GM18520 (cell line): ENCODE measurements around the gene MYO7A.

Experiments used
- ATAC-seq: cut with Tn5 transposase; IDR thresholded peaks from one replicate; pipeline ENCODE4 v1.9.1; 2021; ENCODE audit not compliant: unreplicated experiment

MYO7A gene

DNA sequence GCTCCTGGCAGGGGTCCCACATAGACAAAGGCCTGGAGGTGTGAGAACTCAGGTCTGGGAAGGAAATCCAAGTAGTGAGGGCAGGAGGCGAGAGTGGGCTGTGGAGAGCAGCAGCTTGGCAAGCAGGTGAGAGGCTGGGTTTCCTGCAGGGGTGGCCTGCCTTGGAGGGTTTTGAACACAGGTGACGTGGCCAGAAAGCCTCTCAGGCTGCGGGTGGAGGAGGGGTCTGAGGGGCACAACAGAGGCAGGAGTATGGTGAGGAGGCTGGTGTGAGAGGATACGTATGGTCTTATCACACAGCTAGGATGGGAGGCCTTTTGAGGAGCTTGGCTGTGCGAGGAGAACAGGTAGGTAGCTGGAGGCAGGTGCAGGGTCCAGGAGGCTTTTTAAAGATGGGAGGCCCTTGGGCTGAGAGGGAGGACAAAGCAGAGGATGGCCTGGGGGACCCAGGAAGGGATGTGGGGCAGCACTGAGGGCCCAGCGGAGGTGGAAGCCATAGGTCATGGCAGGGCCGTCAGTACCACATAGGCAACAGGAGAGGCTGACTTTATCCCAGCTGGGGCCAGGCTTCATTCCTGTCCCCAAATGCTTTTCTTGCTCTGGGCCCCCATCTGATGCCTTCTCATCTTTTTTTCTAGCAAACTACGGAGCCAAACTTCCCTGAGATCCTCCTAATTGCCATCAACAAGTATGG, 84.4 kb downstream of the MYO7A start:
- no peak for ATAC-seq

DNA sequence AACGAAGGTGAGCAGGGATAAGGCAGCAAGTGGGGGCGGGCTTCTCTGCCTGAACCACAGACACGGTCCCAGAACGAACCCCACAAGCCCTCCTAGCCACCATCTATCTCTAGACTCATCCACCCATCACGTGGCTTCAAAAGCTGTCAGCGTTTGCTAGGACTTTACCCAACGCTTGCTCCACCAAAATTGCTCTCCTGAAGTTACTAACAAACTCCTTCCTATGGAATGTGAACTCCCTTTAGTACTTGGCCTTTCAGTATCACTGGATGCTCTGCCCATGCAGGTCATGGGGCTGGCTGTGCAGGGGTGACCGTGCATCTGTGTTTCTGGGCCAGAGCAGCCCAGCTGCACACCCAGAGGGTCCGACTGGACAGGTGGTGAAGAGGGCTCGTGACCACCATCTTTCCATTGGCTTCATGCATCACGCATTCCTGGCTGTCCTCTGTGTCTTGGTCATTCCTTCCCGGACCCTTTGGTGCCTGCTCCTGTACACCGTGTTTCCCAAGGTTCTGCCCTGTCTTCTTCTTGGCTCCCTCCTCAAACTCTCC, 85.1 kb downstream of the MYO7A start:
- ATAC-seq = no peak

DNA sequence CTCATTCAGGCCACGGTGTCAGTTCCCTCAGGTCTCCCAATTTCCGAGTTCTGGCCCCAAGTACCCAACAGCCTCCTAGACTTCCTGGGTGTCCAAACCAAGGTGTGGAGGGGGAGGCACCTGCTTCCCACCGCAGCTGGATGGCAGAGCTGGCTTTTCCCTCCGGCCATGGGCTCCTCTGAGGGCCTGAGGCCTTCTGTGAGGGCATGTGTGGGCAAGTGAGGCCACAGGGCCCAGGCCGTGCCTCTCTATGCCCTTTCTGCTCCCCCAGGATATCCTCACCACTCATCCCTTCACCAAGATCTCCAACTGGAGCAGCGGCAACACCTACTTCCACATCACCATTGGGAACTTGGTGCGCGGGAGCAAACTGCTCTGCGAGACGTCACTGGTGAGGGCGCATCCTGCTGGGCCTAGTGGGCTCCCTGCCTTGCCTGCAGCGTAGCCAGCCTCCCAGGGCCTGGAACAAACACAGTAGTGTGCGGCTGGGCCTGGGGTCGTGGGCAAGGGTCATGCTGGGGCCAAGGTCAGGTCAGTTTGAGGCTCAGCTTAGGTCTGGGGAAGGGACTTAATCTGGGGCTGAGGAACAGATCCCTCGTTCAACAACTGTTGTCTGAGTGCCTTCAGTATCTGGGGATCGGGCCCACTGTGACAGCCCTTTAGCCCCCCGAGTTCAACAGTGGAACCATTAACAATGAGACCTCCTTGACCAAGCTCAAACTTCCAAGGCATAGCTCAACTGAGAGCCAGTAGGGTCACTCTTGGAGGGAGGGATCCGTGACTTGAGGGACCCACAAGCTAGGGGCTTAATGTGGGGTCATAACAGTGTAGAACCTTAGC, 85.8 kb downstream of the MYO7A start:
- no peak for ATAC-seq

DNA sequence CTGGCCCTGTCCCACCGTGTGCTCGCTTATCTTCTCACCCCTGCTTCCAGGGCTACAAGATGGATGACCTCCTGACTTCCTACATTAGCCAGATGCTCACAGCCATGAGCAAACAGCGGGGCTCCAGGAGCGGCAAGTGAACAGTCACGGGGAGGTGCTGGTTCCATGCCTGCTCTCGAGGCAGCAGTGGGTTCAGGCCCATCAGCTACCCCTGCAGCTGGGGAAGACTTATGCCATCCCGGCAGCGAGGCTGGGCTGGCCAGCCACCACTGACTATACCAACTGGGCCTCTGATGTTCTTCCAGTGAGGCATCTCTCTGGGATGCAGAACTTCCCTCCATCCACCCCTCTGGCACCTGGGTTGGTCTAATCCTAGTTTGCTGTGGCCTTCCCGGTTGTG, 86.5 kb downstream of the MYO7A start:
- no peak for ATAC-seq

DNA sequence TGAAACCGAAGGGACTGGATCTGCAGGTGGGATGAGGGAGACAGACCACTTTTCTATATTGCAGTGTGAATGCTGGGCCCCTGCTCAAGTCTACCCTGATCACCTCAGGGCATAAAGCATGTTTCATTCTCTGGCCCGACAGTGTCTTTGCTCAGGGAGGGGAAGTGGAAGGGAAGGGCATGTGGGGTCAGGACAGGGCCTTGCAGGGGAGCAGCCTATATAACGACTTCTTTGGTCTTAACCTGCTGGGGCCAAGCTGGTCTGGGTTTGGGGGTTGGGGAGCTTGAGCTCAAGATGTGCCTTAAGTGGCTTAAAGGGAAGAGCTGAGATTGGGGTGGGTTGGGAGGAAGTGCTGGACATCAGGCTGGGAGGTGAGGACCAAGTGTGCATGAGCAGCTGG, 87.1 kb downstream of the MYO7A start:
- no peak for ATAC-seq

DNA sequence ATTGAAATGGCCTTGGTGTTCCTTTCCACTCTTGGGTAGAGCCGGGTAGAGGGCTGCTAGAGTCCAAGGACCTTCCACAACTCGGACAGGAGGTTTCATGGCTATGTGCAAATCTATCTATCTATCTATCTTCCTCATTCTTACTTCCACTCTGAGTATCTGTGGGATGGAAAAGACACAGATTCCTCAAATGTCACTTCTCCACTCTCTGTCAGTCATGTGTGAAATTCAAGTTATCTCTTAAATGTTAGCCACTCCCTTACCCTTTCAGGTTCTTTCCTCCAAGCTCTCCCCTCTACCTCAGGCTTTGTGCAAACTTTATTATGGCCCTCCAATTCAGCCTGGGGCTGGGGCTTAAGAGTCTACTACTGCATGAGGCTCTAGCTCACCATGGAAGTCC, 89.1 kb downstream of the MYO7A start:
- ATAC-seq = no peak

DNA sequence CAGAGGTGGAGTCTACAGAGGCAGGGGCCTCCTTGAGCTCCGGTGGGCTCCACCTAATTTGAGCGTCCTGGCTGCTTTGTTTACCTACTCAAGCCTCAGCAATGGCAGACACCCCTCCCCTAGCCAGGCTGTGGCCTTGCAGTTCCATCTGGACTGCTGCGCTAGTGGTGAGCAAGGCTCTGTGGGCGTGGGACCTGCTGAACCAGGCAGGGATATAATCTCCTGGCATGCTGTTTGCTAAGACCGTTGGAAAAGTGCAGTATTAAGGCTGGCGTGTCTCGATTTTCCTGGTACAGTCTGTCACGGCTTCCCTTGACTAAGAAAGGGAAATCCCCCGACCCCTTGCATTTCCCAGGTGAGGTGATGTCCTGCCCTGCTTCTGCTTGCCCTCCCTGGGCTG, 95.8 kb downstream of the MYO7A start:
- ATAC-seq = no peak

DNA sequence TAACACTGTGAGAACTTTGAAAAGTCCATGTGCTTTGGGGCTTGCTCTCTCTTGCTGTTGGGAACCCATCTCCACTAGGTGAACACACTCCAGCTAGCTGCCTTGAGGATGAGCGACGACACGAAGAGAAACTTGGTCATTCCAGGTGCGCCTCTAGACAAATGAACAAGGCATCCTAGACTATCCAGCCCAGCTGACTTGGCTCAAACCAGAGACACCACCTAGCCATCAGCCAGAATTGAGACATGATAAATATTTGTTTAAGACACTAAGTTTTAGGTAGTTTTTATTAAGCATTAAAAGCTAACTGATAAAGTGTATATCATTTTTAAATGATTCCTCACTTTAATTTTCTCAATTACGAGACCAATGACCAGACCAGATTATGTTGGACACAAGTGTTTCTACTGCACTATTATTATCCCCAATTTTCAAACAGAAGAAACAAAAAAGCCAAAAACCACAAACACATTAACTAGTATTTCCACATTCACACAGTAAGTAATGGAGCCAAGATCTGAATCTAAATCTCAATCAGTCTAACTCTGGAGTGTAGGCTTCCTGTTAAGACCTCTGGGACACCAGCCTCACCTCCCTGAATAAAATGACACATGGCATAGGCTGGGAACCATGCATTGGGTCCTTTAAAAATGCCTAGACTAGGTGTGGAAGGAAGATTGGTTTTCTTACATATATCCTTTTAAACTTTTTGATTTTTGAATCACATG, 103.0 kb downstream of the MYO7A start:
- ATAC-seq = no peak

DNA sequence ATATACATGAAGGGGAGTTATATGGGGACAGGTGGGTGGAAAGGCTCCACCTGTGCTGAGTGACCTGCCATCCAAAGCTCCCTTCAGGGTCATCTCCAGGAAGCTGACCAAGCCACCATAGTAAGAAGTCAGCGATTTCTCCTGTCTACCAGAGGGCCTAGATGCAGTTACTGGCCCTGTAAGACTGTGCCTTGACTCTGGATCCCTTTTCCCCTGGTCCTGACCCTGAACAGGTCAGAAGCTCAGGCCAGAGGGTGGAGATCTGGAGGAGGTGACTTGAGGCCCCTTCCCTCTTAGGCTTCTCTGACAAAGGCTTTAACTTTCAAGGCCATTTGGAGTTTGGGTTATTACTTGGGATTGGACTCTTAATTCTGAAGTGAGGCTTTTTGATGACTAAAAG, 103.8 kb downstream of the MYO7A start:
- no peak for ATAC-seq

DNA sequence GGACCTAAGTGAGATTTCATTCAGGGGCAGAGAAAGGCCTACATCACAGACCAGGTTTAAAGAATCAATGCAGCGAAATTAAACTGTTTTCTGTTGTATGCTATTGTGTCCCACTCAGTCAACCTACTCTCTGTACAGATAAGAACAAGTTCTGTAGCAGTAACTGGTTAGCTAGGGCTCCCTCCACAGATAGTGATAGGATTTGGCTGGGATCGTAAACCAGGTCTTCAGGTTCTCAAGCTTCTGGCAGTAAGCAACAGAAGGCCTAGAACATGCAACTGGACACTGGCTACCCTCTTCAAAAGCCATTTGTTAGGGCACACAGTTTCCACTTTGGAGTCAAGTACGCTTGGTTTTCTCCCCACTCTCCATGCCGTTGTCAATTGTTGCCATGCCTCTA, 104.2 kb downstream of the MYO7A start:
- no peak for ATAC-seq

DNA sequence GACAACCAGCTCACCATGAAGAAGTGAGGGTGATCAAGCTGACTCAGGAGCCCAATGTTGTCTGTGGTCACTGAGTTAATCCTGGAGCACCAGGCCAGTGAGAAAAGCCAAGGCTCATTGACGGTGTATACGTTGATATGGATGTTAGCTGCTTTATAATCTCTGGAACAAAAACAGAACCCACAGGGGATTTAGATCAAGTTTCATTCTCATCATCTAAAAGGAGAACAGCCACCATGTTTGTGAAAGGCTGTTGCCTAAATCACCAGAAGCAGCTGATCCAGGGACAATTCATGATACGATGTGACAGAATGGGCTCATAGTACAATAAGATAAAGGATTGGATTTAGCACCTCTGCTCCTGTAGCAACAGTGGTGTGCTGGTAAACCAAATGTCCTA, 105.0 kb downstream of the MYO7A start:
- ATAC-seq = no peak

DNA sequence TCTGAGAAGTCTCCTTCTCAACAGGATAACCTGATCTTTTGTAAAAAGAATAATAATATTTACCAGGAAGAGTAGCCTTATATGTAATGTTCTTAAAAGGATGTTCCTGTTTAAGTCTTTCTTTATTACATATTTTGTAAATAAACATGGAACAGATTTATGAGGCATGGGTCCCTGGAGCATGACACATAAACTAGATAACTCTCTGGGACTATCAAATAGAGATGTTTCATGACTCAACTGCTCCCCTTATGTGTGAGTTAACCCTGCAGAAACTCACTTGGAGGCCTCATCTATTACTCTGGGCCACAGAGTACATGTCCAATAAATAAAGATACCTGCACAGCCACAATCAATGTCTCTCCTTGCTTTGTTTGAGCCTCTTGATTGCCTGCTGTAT, 108.9 kb downstream of the MYO7A start:
- no peak for ATAC-seq

DNA sequence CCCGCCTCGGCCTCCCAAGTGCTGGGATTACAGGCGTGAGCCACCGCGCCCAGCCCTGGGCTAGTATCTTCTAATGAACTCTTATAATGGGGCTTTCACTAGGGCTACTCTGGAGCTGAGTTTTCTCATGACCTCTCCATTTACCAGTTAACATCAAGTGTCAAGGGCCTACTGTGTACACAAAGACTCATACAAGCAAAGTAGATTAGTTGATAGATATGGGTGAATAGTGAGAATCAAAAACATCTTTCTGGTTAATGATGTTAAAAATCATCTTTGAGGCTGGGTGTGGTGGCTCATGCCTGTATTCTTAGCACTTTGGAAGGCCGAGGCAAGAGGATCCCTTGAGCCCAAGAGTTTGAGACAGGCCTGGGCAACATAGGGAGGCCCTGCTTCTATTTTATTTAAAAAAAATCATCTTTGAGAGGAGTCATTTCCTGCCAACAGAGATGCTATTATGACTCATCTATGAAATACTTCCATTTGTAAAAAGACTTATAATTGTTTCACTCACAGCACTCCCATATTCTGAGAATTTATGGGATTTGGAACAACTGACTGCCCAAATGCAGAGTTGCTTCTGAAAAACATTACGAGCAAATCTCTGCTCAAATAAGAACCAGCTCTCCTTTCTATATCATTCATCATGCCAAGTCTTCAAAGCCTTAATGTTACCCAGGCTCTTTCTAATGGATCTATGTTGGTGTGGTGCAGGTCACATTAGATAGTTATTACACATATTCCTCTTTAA, 116.4 kb downstream of the MYO7A start:
- no peak for ATAC-seq

DNA sequence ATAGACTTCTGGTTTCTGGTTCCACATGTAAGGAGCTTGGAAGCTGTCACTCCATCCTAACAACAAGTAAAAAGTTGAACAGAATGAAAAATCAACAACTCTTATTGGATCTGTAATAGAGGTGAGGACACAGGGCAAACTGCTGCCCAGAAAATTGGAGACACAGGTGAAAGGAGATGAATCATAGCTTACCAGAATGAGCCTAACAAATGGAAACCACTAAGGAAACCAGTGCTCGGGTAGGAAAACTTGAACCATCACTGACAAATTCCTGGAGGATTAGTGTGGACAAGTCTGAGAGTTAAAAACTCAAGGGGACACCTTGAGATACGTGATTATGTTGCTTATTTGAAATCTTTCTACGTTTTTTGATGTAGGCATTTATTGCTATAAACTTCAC, 121.4 kb downstream of the MYO7A start:
- no peak for ATAC-seq

DNA sequence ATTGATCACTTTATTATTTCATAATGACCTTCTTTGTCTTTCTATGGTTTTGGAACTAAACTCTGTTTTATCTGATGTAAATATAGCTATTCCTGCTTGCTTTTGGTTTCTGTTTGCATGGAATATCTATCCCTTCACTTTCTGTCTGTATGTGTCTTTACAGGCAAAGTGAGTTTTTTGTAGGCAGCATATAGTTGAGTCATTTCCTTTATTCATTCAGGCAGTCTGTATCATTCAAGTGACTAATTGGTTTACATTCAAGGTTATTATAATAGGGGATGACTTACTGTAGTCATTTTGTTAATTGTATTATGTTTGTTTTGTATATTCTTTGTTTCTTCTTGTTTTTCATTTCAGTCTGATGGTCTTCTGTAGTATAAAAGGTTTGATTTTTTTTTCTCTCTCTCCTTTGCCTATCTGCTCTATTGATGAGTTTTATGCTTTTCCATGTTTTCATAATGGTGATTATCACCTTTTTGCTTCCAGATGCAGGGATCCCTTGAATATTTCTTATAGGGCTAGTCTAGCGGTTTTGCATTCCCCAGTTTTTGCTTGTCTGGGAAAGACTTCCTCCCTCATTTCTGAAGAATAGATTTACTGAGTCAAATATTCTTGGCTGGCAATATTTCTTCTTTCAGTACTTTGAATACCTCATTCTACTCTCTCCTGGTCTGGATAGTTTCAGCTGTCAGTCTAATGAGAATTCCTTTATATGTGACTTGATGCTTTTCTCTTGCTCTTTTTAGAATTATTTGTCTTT, 123.0 kb downstream of the MYO7A start:
- ATAC-seq = no peak

DNA sequence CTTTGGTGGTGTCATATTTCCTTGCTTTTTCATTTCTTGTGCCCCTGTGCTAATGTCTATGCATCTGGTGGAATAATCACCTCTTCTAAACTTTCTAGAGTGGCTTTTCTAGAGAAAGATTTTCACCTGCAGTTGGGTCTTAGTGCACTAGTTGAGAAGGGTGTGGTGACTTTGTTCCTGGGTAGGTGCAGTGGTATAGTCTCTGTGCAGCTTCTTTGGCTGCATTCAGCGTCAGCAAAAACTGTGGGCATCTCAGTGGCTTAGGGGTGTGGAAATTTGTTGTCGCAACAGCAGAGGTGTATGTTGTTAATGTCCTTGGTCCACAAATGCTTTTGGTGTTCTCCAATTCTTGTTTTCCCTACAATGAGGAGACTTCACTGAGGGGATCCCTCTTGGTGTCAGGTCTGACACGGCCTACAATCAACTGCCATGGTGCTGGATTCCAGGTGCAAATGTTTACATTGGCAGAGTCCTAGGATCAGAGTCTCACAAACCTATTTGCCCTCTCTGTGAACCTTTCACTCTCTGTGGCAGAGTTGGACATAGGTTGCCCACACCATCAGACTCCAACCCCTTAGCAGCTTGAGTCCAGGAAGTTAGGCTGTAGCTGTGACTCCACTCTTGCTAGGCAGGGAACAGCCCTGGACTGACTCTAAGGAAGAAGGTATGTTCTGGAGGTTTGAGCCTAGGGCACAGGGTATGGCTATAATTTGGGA, 124.7 kb downstream of the MYO7A start:
- no peak for ATAC-seq

DNA sequence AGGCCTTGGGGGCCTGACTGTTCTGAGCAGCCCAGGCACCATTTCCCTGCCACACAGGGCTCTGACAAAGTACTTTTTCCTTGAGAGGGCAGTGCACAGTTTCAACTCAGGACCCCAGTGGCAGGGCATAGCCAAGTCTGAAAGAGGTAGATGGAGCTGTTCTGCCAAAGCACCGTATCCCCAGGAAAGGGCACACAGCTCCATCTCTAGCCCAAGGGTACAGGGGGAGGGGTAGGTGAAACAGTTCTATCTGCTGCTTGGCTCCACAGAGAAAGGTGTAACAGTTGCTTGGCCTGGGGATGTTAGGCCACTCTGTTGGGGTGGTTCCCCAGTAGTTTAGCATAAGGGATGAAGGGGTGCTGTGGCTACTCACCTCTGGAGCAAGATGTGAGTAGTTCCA, 125.6 kb downstream of the MYO7A start:
- ATAC-seq = no peak

DNA sequence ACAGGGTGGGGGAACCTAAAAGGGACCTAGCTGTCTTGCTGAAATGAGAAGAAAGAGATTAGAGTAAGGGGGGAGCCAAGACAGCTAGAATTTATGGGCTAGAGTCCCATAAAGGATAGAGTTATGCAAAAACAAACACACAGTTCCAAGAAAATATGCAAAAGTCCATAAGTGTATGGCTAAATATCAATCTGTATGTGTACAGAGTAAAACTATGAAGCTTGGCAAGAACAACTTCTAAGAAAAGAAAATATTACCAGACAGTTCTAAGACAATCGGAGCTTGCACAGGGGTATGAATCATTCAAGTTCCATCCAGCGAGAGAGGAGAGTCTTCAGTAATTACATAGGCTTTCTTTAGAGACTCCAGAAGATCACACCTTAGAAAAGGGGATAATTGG, 131.6 kb downstream of the MYO7A start:
- no peak for ATAC-seq

DNA sequence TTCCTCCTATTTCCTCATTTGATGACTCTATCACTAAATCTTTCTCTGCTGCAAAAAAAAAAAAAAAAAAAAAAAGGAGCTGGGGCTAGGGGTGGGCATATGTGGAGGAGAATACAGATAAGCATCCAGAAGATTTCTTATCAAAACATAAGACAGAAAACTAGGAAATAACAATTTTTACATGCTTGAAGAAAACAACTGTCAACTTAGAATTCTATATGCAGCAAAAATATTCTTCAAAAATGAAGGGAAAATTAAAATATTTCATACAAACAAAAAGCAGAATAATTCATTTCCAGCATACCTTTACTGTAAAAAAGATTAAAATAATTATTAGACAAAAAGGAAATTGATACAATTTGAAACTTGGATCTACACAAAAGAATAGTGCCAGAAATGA, 134.8 kb downstream of the MYO7A start:
- ATAC-seq = no peak
